Body of pancreas (tissue), 4 donors: Measurements from ENCODE around the gene BIRC6.

Source experiments
- POLR2A ChIP-seq, 3 donors: fragments of 450-650 bp; IDR thresholded peaks; one replicate each; pipeline ENCODE4 v1.6.1; 2016; ENCODE audit warnings: antibody characterized with exemption in 3 of 3, mild to moderate bottlenecking in 2 of 3
- TF ChIP-seq, protein P1 (sequence below), 7 experiments: fragments of 450-650 bp in 4 of 7; fragments of 200-600 bp in 3 of 7; sonication (generic) in 3 of 7; IDR thresholded peaks; one replicate each; pipeline ENCODE4 v1.5.1; 2016 to 2019; ENCODE audit warnings: antibody characterized with exemption in 7 of 7

DNA sequence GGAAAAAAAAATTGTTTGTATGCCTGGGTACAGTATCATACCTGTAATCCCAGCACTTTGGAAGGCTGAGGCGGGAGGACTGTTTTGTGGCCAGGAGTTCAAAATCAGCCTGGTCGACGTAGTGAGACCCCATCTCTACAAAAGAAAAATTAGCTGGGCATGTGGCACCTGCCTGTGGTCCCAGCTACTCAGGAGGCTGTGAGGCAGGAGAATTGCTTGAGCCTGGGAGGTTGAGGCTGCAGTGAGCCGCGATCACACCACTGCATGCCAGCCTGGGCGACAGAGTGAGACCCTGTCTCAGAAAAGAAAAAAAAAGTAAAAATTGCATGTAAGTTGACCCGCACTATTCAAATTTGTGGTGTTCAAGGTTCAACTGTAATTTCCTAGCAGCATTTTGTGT is 46.2 kb upstream of the BIRC6 start:
- TF ChIP-seq, protein P1, sequence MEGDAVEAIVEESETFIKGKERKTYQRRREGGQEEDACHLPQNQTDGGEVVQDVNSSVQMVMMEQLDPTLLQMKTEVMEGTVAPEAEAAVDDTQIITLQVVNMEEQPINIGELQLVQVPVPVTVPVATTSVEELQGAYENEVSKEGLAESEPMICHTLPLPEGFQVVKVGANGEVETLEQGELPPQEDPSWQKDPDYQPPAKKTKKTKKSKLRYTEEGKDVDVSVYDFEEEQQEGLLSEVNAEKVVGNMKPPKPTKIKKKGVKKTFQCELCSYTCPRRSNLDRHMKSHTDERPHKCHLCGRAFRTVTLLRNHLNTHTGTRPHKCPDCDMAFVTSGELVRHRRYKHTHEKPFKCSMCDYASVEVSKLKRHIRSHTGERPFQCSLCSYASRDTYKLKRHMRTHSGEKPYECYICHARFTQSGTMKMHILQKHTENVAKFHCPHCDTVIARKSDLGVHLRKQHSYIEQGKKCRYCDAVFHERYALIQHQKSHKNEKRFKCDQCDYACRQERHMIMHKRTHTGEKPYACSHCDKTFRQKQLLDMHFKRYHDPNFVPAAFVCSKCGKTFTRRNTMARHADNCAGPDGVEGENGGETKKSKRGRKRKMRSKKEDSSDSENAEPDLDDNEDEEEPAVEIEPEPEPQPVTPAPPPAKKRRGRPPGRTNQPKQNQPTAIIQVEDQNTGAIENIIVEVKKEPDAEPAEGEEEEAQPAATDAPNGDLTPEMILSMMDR (IDR thresholded peaks at IDR 0.05), result no peak
- TF ChIP-seq POLR2A (IDR thresholded peaks at IDR 0.05), result no peak
